Measurements from ENCODE around the gene CLIP2. TPM values are rescaled to one million over a fixed set of nuclear protein-coding genes. Genes with fewer than 3 reads are reported as not detected.
"Not testable (repeated sequence)": the region's sequence is repeated elsewhere in the genome, so short reads cannot be mapped to it uniquely, and the experiment has no call there.

The CLIP2 gene
- total RNA-seq, 1 donor = 70.9 TPM

- Histone ChIP-seq H3K36me3 (ENCODE audit: insufficient read depth, low read length) (no peaks in the 10 kb centered on the region), H3K27me3 (ENCODE audit: insufficient read depth, low read length) (no peaks in the 10 kb centered on the region), H2AFZ (ENCODE audit: low read length) (no peak overlapping the region), H3K27ac (ENCODE audit: low read depth, low read length) (no peak overlapping the region), H3K9me3 (ENCODE audit: low read depth, low read length) (no peaks in the 10 kb centered on the region), H3K79me2 (ENCODE audit: insufficient read depth, low read length) (peaks cover 84% of the 10 kb centered on the region), H3K4me2 (ENCODE audit: insufficient read depth, low read length) (no peak overlapping the region), H3K4me3 (ENCODE audit: insufficient read depth, low read length) (no peak overlapping the region), H4K20me1 (ENCODE audit: insufficient read depth, low read length) (peaks cover 49% of the 10 kb centered on the region), H3K4me1 (ENCODE audit: insufficient read depth, low read length) (peaks cover 15% of the 10 kb centered on the region)
- TF ChIP-seq CTCF (IDR thresholded peaks at IDR 0.05; ENCODE audit: extremely low read depth, low read depth, low read length) = no peak
- DNase-seq (ENCODE audit: insufficient read length, low spot score, missing footprints) = peak; percentile 53
Measured at GRCh38 chr7:74307738-74308505, 18.7 kb downstream of the CLIP2 start.

GRCh38 chr7:74309181-74309580 lies 20.0 kb downstream of the CLIP2 start:
- H2AFZ ChIP-seq (ENCODE audit: low read length) = no peak overlapping the region
- H3K27me3 ChIP-seq (ENCODE audit: insufficient read depth, low read length) = no peaks in the 10 kb centered on the region
- H3K4me1 ChIP-seq (ENCODE audit: insufficient read depth, low read length) = peaks cover 15% of the 10 kb centered on the region
- H3K4me3 ChIP-seq (ENCODE audit: insufficient read depth, low read length) = no peak overlapping the region
- no peak for DNase-seq (ENCODE audit: insufficient read length, low spot score, missing footprints)
- no peak for TF ChIP-seq CTCF (IDR thresholded peaks at IDR 0.05; ENCODE audit: extremely low read depth, low read depth, low read length)
- H3K9me3 ChIP-seq (ENCODE audit: low read depth, low read length) = no peaks in the 10 kb centered on the region
- peaks cover 42% of the 10 kb centered on the region for H4K20me1 ChIP-seq (ENCODE audit: insufficient read depth, low read length)
- no peaks in the 10 kb centered on the region for H3K36me3 ChIP-seq (ENCODE audit: insufficient read depth, low read length)
- H3K4me2 ChIP-seq (ENCODE audit: insufficient read depth, low read length) = no peak overlapping the region
- H3K27ac ChIP-seq (ENCODE audit: low read depth, low read length) = no peak overlapping the region
- H3K79me2 ChIP-seq (ENCODE audit: insufficient read depth, low read length) = peaks cover 82% of the 10 kb centered on the region

- no peak overlapping the region for H3K4me3 ChIP-seq (ENCODE audit: insufficient read depth, low read length)
- no peak for TF ChIP-seq CTCF (IDR thresholded peaks at IDR 0.05; ENCODE audit: extremely low read depth, low read depth, low read length)
- H3K27ac ChIP-seq (ENCODE audit: low read depth, low read length) = peak overlapping the region; percentile 17
- no peaks in the 10 kb centered on the region for H3K9me3 ChIP-seq (ENCODE audit: low read depth, low read length)
- H3K27me3 ChIP-seq (ENCODE audit: insufficient read depth, low read length) = no peaks in the 10 kb centered on the region
- H4K20me1 ChIP-seq (ENCODE audit: insufficient read depth, low read length) = peaks cover 28% of the 10 kb centered on the region
- H3K4me1 ChIP-seq (ENCODE audit: insufficient read depth, low read length) = peaks cover 10% of the 10 kb centered on the region
- H3K4me2 ChIP-seq (ENCODE audit: insufficient read depth, low read length) = no peak overlapping the region
- H2AFZ ChIP-seq (ENCODE audit: low read length) = no peak overlapping the region
- no peaks in the 10 kb centered on the region for H3K36me3 ChIP-seq (ENCODE audit: insufficient read depth, low read length)
- peaks cover 72% of the 10 kb centered on the region for H3K79me2 ChIP-seq (ENCODE audit: insufficient read depth, low read length)
- DNase-seq (ENCODE audit: insufficient read length, low spot score, missing footprints) = peak; percentile 60
Measured at GRCh38 chr7:74311305-74311744, 22.1 kb downstream of the CLIP2 start.

GRCh38 chr7:74312418-74313028 lies 23.3 kb downstream of the CLIP2 start:
- no peaks in the 10 kb centered on the region for H3K27me3 ChIP-seq (ENCODE audit: insufficient read depth, low read length)
- no peak overlapping the region for H3K4me2 ChIP-seq (ENCODE audit: insufficient read depth, low read length)
- H3K4me1 ChIP-seq (ENCODE audit: insufficient read depth, low read length) = no peaks in the 10 kb centered on the region
- no peak overlapping the region for H3K4me3 ChIP-seq (ENCODE audit: insufficient read depth, low read length)
- peak; percentile 77 for DNase-seq (ENCODE audit: insufficient read length, low spot score, missing footprints)
- H2AFZ ChIP-seq (ENCODE audit: low read length) = no peak overlapping the region
- peaks cover 70% of the 10 kb centered on the region for H3K79me2 ChIP-seq (ENCODE audit: insufficient read depth, low read length)
- H3K9me3 ChIP-seq (ENCODE audit: low read depth, low read length) = no peaks in the 10 kb centered on the region
- peaks cover 7% of the 10 kb centered on the region for H3K36me3 ChIP-seq (ENCODE audit: insufficient read depth, low read length)
- H3K27ac ChIP-seq (ENCODE audit: low read depth, low read length) = no peak overlapping the region
- TF ChIP-seq CTCF (IDR thresholded peaks at IDR 0.05; ENCODE audit: extremely low read depth, low read depth, low read length) = no peak
- peaks cover 25% of the 10 kb centered on the region for H4K20me1 ChIP-seq (ENCODE audit: insufficient read depth, low read length)

GRCh38 chr7:74315891-74316290 lies 26.7 kb downstream of the CLIP2 start:
- DNase-seq (ENCODE audit: insufficient read length, low spot score, missing footprints); H3K9me3 ChIP-seq (ENCODE audit: low read depth, low read length): not testable (repeated sequence)
- H3K79me2 ChIP-seq (ENCODE audit: insufficient read depth, low read length) = peaks cover 59% of the 10 kb centered on the region

More at GRCh38 chr7:74315891-74316290, 26.7 kb downstream of the CLIP2 start:
- H3K4me3 ChIP-seq (ENCODE audit: insufficient read depth, low read length); H3K4me1 ChIP-seq (ENCODE audit: insufficient read depth, low read length); H3K27me3 ChIP-seq (ENCODE audit: insufficient read depth, low read length); H2AFZ ChIP-seq (ENCODE audit: low read length); H3K27ac ChIP-seq (ENCODE audit: low read depth, low read length); H3K4me2 ChIP-seq (ENCODE audit: insufficient read depth, low read length): not testable (repeated sequence)
- H4K20me1 ChIP-seq (ENCODE audit: insufficient read depth, low read length) = peaks cover 25% of the 10 kb centered on the region
- H3K36me3 ChIP-seq (ENCODE audit: insufficient read depth, low read length) = peaks cover 20% of the 10 kb centered on the region
